Activated T-helper 17 cell treated with anti-CD3 and anti-CD28 coated beads, Interleukin-2, amount 50 U/mL, for 72 hours (primary cell): Measurements from ENCODE around the gene PRPF38B. TPM values are rescaled to one million over a fixed set of nuclear protein-coding genes. Genes with fewer than 3 reads are reported as not detected.
"Not testable (repeated sequence)": the region's sequence is repeated elsewhere in the genome, so short reads cannot be mapped to it uniquely, and the experiment has no call there.

Experiments used
- ATAC-seq: fragments of 150-1000 bp; cut with Tn5 transposase; replicated peaks from 2 replicates; pipeline ENCODE4 v1.10.0; 2021; ENCODE audit warnings: mild to moderate bottlenecking, moderate library complexity
- H3K27ac Mint-ChIP-seq: one replicate; pipeline ENCODE4 v1.8.0; 2022; ENCODE audit warnings: mixed read lengths
- H3K27me3 Mint-ChIP-seq: one replicate; pipeline ENCODE4 v1.8.0; 2022; ENCODE audit warnings: mixed read lengths
- H3K36me3 Mint-ChIP-seq: one replicate; pipeline ENCODE4 v1.8.0; 2022; ENCODE audit warnings: low read depth, mild to moderate bottlenecking, mixed read lengths
- H3K4me1 Mint-ChIP-seq: one replicate; pipeline ENCODE4 v1.8.0; 2022; ENCODE audit warnings: mixed read lengths
- H3K4me3 Mint-ChIP-seq: one replicate; pipeline ENCODE4 v1.8.0; 2022; ENCODE audit warnings: mild to moderate bottlenecking, mixed read lengths
- H3K9me3 Mint-ChIP-seq: one replicate; pipeline ENCODE4 v1.8.0; 2022; ENCODE audit warnings: mixed read lengths
- total RNA-seq, 2 donors: library from RNA; stranded (reverse); gene quantifications; one replicate each; pipeline ENCODE4 v1.2.3, GENCODE V29; 2022

PRPF38B gene
- total RNA-seq, 2 donors from 2014 or later: 70.3 to 70.6 TPM

DNA sequence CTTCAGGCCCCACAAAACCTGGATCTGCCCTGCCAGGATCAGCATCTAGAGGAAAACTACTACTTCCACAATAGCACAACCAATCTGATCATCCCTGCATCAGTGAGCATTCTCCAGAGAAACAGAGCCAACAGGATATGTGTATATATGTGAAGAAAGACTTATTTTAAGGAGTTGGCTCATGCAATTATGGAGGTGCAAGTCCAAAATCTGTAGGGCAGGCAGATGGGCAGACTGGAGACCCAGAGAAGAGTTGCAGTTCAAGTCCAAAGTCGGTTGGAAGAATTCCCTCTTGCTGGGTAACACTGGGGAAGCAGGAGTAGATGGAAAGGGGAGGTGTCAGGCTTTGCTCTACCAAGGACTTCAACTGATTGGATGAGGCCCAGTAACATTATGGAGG, 26.3 kb upstream of the PRPF38B start:
- Mint-ChIP-seq H3K36me3 (no peaks in the 10 kb centered on the region), H3K9me3 (no peaks in the 10 kb centered on the region), H3K27ac (no peak overlapping the region), H3K4me3 (no peak overlapping the region), H3K4me1 (peaks cover 18% of the 10 kb centered on the region), H3K27me3 (no peaks in the 10 kb centered on the region)
- no peak for ATAC-seq

DNA sequence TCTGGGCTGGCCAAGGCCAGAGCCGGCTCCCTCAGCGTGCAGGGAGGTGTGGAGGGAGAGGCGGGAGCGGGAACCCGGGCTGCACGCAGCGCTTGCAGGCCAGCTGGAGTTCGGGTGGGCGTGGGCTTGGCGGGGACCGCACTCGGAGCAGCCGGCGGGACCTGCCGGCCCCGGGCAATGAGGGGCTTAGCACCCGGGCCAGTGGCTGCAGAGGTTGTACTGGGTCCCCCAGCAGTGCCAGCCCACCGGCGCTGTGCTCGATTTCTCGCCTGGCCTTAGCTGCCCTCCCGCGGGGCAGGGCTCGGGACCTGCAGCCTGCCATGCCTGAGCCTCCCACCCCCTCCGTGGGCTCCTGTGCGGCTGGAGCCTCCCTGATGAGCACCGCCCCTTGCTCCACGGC, 24.7 kb upstream of the PRPF38B start:
- peaks cover 18% of the 10 kb centered on the region for H3K4me1 Mint-ChIP-seq
- H3K36me3 Mint-ChIP-seq, H3K9me3 Mint-ChIP-seq, ATAC-seq, H3K27ac Mint-ChIP-seq, H3K27me3 Mint-ChIP-seq, H3K4me3 Mint-ChIP-seq: not testable (repeated sequence)

DNA sequence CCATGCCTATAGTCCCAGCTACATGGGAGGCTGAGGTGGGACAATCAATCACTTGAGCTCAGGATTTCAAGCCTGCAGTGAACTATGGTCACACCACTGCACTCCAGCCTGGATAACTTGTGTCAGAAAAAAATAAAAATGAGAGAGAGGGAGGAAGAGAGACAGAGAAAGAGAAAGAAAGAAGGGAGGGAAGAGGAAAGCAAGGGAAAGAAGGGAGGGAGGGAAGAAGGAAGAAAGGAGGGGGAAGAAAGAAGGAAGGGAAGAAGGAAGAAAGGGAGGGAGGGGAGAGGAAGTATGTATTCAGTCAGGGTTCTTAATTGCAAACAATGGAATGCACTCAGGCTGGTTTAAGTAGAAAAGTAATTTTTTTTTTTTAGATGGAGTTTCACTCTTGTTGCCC, 23.3 kb upstream of the PRPF38B start:
- Mint-ChIP-seq H3K36me3 (no peaks in the 10 kb centered on the region), H3K4me1 (peaks cover 14% of the 10 kb centered on the region), H3K27ac (peak overlapping the region; percentile 63), H3K27me3 (no peaks in the 10 kb centered on the region), H3K4me3 (peak overlapping the region; percentile 66), H3K9me3 (no peaks in the 10 kb centered on the region)
- ATAC-seq: no peak

DNA sequence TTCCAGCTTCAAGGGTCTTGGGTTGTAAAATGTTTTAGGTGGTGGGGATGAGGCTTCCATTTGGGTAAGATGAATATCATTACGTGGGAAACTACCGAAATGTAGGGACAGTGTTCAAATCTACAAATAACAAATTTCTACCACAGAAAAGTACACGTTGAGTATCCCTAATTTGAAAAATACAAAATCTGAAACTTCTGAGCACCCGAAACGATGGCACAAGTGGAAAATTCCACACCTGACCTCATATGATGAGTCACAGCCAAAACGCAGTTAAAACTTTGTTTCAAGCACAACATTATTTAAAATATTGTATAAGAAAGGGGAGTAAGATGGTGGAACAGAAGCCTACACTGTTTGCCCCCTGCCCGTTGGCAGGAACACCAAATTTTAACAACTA, 22.4 kb upstream of the PRPF38B start:
- Mint-ChIP-seq H3K36me3 (no peaks in the 10 kb centered on the region), H3K4me1 (peaks cover 14% of the 10 kb centered on the region), H3K9me3 (no peaks in the 10 kb centered on the region), H3K27ac (peak overlapping the region; percentile 92), H3K4me3 (peak overlapping the region; percentile 66), H3K27me3 (no peaks in the 10 kb centered on the region)
- peak; percentile 69 for ATAC-seq

DNA sequence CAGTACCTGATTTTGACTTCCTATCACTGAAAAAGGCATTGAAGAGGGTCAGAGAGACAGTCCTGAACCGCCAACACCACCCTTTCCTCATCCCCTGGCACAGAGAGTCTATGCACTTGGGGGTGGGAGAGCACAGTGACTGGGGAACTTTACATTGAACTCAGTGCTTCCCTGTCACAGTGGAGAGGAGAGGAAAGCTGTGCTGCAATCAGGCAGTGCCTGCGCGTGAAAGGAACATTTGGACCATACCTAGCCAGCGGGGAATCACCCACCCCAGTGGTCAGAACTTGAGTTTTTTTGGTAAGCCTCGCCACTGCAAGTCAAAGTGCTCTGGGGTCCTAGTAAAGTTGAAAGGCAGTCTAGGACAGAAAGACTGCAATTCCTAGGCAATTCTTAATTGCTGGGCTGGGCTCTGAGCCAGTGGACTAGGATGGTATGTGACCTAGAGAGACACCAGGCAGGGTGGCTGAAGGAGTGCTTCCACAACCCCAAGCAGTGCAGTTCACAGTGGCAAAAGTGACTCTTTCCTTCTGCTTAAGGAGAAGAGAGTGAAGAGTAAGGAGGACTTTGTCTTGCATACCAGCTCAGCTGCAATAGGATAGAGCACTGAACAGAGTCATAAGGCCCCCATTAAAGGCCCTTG, 21.9 kb upstream of the PRPF38B start:
- ATAC-seq: peak; percentile 18
- no peaks in the 10 kb centered on the region for H3K27me3 Mint-ChIP-seq
- H3K9me3 Mint-ChIP-seq: no peaks in the 10 kb centered on the region
- peak overlapping the region; percentile 92 for H3K27ac Mint-ChIP-seq
- H3K36me3 Mint-ChIP-seq: no peaks in the 10 kb centered on the region
- H3K4me3 Mint-ChIP-seq: peak overlapping the region; percentile 66
- peaks cover 14% of the 10 kb centered on the region for H3K4me1 Mint-ChIP-seq

DNA sequence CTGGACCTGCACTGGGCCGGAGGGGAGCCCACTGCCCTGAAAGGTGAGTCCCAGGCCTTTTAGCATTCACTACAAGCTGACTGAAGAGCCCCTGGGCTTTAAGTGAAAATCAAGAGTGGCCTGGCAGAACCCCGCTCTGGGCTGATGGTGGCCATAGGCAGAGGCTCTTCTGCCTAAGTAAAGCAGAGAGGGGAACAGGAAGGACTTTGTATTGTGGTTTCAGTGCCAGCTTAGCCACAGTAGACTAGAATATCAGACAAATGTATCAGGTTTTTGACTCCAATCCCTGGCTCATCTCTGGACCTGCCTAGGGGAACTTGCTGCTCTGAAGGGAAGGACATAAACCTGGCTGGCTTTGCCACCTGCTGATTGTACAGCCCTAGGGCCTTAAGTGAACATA, 21.0 kb upstream of the PRPF38B start:
- H3K4me1 Mint-ChIP-seq: peaks cover 14% of the 10 kb centered on the region
- H3K36me3 Mint-ChIP-seq: no peaks in the 10 kb centered on the region
- peak; percentile 11 for ATAC-seq
- no peaks in the 10 kb centered on the region for H3K9me3 Mint-ChIP-seq
- H3K27me3 Mint-ChIP-seq: no peaks in the 10 kb centered on the region
- peak overlapping the region; percentile 7 for H3K27ac Mint-ChIP-seq
- no peak overlapping the region for H3K4me3 Mint-ChIP-seq

DNA sequence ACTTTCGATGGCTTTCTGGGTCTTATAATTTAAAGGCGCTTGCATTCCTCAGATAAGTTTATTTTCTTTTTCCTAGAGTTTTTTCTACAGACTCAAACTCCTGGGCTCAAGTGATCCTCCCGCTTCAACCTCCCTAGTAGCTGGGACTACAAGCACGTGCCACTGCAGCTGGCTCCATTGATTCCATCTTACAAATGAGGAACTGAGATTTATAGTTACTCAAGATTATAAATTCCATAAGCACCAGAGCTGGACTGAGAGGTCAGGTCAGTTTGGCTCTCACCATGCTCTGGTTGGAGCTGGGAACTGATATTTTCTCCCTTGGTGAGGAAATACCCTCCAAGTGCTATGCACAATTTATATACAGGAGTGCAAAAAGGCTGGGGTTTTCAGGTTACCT, 13.4 kb upstream of the PRPF38B start:
- Mint-ChIP-seq H3K4me3 (no peak overlapping the region), H3K36me3 (no peaks in the 10 kb centered on the region), H3K4me1 (no peaks in the 10 kb centered on the region), H3K27ac (no peak overlapping the region), H3K27me3 (no peaks in the 10 kb centered on the region), H3K9me3 (no peaks in the 10 kb centered on the region)
- no peak for ATAC-seq

DNA sequence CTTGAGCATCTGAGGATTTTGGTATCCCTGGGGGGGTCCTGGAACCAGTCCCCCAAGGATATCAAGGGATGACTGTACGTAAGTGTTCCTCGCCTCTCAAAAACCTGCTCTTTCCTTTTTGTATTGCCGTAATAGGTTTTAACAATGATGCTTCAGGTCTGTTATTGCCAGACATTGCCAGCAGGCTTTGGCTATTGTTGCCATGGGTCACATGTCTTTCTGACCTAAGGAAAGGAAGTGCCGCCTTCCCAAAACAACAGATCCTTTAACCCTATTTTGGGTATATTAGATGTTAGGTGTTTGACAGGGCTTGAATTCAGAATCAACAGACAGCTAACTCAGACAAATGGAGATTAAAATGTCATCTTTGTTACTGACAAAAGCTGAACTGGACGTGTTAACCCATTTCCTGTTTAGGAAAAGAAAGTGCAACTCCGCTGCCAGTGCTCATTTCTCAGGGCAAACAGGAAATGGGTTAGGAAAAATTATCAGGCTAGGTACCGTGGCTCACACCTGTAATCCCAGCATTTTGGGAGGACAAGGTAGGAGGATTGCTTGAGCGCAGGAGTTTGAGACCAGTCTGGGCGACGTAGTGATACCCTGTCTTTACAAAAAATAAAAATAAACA, 12.4 kb upstream of the PRPF38B start:
- peak; percentile 69 for ATAC-seq
- Mint-ChIP-seq H3K27me3 (no peaks in the 10 kb centered on the region), H3K36me3 (no peaks in the 10 kb centered on the region), H3K4me3 (peak overlapping the region; percentile 76), H3K4me1 (no peaks in the 10 kb centered on the region), H3K27ac (peak overlapping the region; percentile 84), H3K9me3 (no peaks in the 10 kb centered on the region)

DNA sequence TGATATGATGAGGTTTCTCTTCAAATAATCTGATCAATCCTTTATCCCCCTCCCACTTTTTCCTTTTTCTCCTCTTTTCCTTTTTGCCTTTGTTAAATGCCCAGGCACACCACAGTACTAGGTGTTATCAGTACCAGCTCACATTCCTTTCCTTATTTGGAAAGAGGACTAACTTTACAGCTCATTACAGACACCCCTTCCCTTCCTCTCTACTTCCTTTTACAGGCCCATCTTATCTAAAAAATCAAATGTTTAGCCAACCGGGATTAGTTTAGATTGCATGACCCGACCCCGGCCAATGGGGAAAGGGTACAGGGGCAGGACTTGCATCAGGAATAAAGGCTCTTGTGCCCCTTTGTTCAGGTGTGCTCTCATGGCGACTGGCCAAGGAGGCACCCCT, 10.4 kb upstream of the PRPF38B start:
- not testable (repeated sequence) for H3K4me3 Mint-ChIP-seq, H3K27ac Mint-ChIP-seq, H3K27me3 Mint-ChIP-seq, H3K36me3 Mint-ChIP-seq, H3K9me3 Mint-ChIP-seq, H3K4me1 Mint-ChIP-seq, ATAC-seq

DNA sequence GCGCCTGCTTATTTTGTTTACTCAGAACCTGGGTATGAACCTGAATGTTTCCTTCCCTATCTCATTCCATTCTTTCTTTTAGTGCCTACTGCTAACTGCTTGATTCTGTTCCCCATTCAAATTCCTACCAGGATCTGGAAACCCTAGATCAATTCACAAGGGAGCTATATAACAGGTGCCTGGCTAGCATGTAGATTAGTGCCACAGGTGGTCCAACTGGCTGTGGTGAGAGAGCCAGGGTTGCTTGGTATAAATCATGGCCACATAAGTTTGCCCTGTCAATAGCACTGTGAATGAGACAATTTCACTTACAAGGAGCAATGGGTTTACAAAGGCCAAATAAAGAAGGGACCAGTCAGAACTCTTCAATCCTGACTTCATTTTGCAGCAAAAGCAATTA, 6.6 kb upstream of the PRPF38B start:
- H3K9me3 Mint-ChIP-seq: no peaks in the 10 kb centered on the region
- no peak overlapping the region for H3K4me3 Mint-ChIP-seq
- ATAC-seq: no peak
- no peak overlapping the region for H3K27ac Mint-ChIP-seq
- H3K27me3 Mint-ChIP-seq: no peaks in the 10 kb centered on the region
- no peaks in the 10 kb centered on the region for H3K36me3 Mint-ChIP-seq
- peaks cover 5% of the 10 kb centered on the region for H3K4me1 Mint-ChIP-seq

DNA sequence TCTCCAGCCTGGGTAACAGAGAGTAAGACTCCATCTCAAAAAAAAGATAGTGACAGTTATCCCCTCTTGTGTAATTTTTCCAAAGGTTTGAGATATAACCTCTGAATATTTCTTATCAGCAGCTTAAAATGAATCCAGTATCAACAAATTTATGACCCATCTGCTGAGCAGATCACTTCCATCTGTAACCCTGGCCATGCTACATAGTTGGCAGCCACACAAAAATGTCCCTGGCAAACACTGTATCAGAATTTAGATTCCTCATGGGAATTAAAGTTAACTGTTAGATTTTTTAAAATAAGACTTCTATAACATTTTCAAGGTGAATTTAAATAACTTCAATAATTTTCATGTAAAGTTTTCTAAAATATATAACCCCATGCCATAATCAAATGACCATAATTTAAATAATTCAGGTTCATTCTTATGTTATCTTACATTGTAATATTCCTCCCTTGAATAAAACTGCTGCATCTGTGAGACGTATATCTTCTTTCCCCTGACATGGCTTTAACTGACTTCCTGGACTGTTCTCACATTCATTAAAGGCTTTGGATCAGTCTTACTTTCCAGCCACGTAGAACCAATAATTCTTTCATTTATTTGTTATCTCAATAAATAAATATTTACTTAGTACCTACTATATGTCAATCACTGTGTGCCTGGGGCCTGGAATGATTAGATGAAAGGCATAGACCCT, 5.3 kb upstream of the PRPF38B start:
- ATAC-seq: no peak
- no peaks in the 10 kb centered on the region for H3K36me3 Mint-ChIP-seq
- no peaks in the 10 kb centered on the region for H3K9me3 Mint-ChIP-seq
- no peak overlapping the region for H3K4me3 Mint-ChIP-seq
- no peak overlapping the region for H3K27ac Mint-ChIP-seq
- no peaks in the 10 kb centered on the region for H3K27me3 Mint-ChIP-seq
- H3K4me1 Mint-ChIP-seq: peaks cover 14% of the 10 kb centered on the region

DNA sequence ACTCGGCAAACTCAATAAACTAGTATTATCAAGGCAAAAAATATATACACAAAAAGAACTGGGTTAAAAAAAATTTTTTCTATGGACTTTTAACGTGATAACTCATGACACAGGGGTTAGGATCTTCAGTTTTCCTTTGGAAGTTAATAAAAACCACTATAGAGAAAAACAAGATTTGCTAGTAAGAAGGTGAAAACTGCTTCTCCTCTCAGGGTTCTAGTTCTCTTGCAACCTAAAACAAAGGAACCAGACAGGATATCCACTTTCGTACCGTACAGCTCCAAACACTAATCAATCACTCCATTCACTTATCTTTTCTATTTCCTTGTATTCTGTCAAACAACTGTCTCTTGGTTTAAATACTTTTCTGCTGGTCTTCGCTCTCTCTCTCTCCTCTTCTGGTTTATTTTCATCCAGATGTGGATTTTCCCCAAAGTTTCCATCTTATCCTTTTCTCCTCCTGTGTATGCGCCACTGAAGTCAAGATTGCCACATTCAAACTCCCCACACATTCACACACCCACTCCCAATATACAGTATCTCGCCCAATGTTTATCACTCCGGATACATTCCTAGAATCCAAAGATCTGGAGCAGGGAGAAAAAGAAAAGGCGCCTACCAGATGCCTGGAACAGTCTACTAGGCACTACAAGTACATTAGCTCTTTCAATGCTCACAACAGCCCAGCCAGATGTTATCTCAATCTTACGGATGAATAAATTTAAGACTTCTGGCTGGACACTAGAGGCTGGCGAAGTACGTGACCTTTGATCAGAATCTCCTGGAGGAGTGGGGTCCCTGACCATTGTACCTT, 775 bp upstream of the PRPF38B start:
- no peaks in the 10 kb centered on the region for H3K27me3 Mint-ChIP-seq

DNA sequence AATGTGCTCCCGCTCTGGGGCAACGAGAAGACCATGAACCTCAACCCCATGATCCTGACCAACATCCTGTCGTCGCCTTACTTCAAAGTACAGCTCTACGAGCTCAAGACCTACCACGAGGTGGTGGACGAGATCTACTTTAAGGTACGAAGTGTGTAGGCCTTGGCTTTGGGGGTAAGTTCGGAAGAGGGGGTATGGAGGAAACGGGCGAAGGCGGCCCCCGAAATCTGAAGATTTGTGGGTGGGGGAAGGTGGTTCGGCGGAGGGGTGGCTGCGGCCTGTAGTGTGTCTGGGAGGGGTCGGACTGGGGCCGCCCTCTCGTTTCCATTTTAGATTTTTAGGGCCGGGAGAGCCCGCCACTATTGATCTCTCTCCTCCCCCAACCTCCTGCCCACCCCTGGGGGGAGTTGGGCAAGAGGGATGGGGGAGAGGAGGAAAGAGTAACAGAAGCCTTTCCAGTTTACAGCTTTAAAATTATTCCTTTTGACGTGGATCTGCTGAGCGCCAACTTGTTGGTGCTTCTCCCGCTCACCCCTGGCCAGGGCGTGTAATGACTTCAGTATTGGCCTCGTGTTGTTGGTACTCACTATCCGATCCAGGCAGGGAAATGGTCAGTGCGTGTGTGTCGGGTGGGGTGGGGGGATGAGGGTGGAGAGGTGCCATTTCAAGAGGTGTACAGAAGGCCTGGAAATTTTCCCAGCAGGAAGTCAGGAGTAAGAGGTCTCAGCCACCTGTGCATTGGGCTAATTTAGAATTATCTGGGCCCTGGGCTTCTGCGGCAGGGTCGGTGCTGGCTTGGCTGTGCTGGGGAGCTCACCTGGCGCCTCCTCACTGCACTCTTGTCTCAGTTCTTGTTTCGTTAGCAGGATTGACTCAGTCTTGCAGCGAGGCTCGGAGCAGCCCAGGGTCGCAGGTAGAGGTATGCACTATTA, 880 bp downstream of the PRPF38B start:
- Mint-ChIP-seq H3K4me1 (peaks cover 25% of the 10 kb centered on the region), H3K36me3 (peaks cover 56% of the 10 kb centered on the region)
- peak; percentile 66 for ATAC-seq

More for the DNA sequence above, 775 bp upstream of the PRPF38B start:
- ATAC-seq: no peak
- H3K27ac Mint-ChIP-seq: peak overlapping the region; percentile 99
- no peaks in the 10 kb centered on the region for H3K9me3 Mint-ChIP-seq
- peaks cover 40% of the 10 kb centered on the region for H3K36me3 Mint-ChIP-seq
- peaks cover 19% of the 10 kb centered on the region for H3K4me1 Mint-ChIP-seq
- peak overlapping the region; percentile 94 for H3K4me3 Mint-ChIP-seq

DNA sequence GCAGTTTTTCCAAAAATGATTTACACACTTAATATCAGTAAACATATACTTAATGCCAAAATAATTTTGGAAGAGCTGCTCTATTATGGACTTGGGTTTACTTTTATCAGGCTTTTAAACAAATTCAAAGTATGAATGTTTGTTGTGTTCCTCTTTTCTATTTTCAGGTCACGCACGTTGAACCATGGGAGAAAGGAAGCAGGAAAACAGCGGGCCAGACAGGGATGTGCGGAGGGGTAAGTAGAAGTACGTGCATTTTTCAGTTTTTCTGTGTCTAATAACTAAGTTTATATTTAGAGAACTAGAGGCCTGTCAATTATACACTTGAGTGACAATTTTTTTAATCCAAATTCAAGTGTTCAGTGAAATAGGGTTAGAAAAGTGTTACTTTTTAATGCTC, 3.4 kb downstream of the PRPF38B start:
- H3K4me1 Mint-ChIP-seq: peaks cover 36% of the 10 kb centered on the region
- H3K36me3 Mint-ChIP-seq: peaks cover 82% of the 10 kb centered on the region
- H3K9me3 Mint-ChIP-seq: no peaks in the 10 kb centered on the region
- no peaks in the 10 kb centered on the region for H3K27me3 Mint-ChIP-seq
- peak overlapping the region; percentile 94 for H3K4me3 Mint-ChIP-seq
- ATAC-seq: no peak
- H3K27ac Mint-ChIP-seq: peak overlapping the region; percentile 86

More for the DNA sequence above, 880 bp downstream of the PRPF38B start:
- H3K27ac Mint-ChIP-seq: peak overlapping the region; percentile 99
- peak overlapping the region; percentile 94 for H3K4me3 Mint-ChIP-seq
- H3K9me3 Mint-ChIP-seq: no peaks in the 10 kb centered on the region
- no peaks in the 10 kb centered on the region for H3K27me3 Mint-ChIP-seq
